ENCODE data around the gene ULK4.
"Not testable (repeated sequence)": the region's sequence is repeated elsewhere in the genome, so short reads cannot be mapped to it uniquely, and the experiment has no call there.

ULK4 gene

DNA sequence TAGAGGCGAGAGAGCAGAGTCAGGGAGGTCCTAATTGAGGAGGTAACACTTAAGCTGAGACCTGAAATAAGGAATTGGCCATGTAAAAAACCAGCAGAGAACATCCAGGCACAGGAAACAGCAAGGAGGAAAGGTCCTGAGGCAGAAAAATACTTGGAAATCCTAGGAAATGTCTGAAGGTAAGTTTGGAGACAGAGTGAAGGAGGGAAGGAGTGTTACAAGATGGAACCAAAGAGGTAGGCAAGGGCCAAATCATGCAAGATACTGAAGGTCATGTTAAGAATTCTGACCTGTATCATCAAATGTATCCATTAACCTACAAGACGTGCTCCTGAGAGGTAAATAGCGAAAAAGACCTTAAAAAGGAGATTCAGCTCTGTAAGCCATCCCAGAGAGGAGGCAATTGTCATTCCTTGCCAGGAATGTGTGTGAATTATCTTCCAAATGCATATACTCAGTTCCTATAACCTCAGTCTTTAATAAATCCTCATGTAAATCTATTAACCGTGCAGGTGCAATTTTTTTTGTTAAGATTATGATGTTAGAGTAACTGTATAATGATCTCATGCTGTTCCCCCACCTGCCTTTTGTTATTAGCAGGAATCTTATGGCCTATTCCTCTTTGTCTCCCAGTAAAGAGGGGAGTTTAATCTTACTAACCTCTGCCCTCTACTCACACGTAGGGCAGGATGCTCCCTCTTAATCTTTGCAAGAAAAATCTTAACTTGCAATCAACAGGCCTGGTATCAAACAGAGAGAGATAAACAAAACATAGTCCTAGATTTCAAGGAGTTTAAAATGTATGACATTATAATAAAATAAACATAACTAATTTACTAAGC, 166.9 kb downstream of the ULK4 start:
- Histone ChIP-seq H3K27me3 (ENCODE audit: control insufficient read depth in 5 of 5, insufficient read depth in 4 of 5, low read length in 5 of 5) (no peaks in the 10 kb centered on the region), H3K4me3 (ENCODE audit: low read depth in 1 of 5, low read length in 5 of 5) (no peak overlapping the region), H3K4me1 (ENCODE audit: control insufficient read depth in 5 of 5, insufficient read depth in 5 of 5, low read length in 5 of 5) (no peaks in the 10 kb centered on the region), H3K9me3 (ENCODE audit: control insufficient read depth in 5 of 5, low read length in 5 of 5) (no peaks in the 10 kb centered on the region), H3K9ac (ENCODE audit: low read length in 5 of 5) (no peak overlapping the region), H3K36me3 (ENCODE audit: control insufficient read depth in 5 of 5, insufficient read depth in 5 of 5, low read length in 5 of 5) (peaks cover 0 to 4% (median 0%) of the 10 kb centered on the region in 5 donors), H3K27ac (ENCODE audit: low read depth, low read length) (no peak overlapping the region)

GRCh38 chr3:41792806-41793205, 169.1 kb downstream of the ULK4 start:
- H3K27me3 ChIP-seq (ENCODE audit: control insufficient read depth in 5 of 5, insufficient read depth in 4 of 5, low read length in 5 of 5) = no peaks in the 10 kb centered on the region
- no peak overlapping the region for H3K27ac ChIP-seq (ENCODE audit: low read depth, low read length)
- H3K9me3 ChIP-seq (ENCODE audit: control insufficient read depth in 5 of 5, low read length in 5 of 5) = no peaks in the 10 kb centered on the region
- peaks cover 0 to 12% (median 6%) of the 10 kb centered on the region in 5 donors for H3K4me1 ChIP-seq (ENCODE audit: control insufficient read depth in 5 of 5, insufficient read depth in 5 of 5, low read length in 5 of 5)
- H3K36me3 ChIP-seq (ENCODE audit: control insufficient read depth in 5 of 5, insufficient read depth in 5 of 5, low read length in 5 of 5) = peaks cover 0 to 4% (median 0%) of the 10 kb centered on the region in 5 donors
- no peak overlapping the region for H3K4me3 ChIP-seq (ENCODE audit: low read depth in 1 of 5, low read length in 5 of 5)
- no peak overlapping the region for H3K9ac ChIP-seq (ENCODE audit: low read length in 5 of 5)

DNA sequence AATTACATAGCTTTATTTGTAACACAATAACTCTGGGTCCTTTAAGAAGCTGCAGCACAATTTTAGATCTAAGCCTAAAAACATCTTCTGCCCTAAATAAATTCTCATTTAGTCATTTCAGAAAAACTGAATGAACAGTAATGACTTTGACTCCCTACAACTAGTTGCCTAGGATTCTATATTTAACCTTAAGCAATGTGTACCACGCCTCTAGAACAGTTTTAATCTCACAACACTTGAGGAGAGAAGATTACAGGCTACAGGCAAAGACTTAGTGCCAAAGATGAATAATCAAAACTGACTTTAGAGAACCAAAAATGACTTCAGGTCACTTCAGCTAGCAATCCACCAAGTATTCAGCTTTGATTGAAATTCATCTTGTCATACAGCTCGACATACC, 192.8 kb downstream of the ULK4 start:
- H3K4me1 ChIP-seq (ENCODE audit: control insufficient read depth in 5 of 5, insufficient read depth in 5 of 5, low read length in 5 of 5) = no peaks in the 10 kb centered on the region
- H3K27me3 ChIP-seq (ENCODE audit: control insufficient read depth in 5 of 5, insufficient read depth in 4 of 5, low read length in 5 of 5) = no peaks in the 10 kb centered on the region
- no peaks in the 10 kb centered on the region for H3K9me3 ChIP-seq (ENCODE audit: control insufficient read depth in 5 of 5, low read length in 5 of 5)
- H3K4me3 ChIP-seq (ENCODE audit: low read depth in 1 of 5, low read length in 5 of 5) = no peak overlapping the region
- no peak overlapping the region for H3K27ac ChIP-seq (ENCODE audit: low read depth, low read length)
- no peaks in the 10 kb centered on the region for H3K36me3 ChIP-seq (ENCODE audit: control insufficient read depth in 5 of 5, insufficient read depth in 5 of 5, low read length in 5 of 5)
- no peak overlapping the region for H3K9ac ChIP-seq (ENCODE audit: low read length in 5 of 5)

GRCh38 chr3:41768363-41768762, 193.5 kb downstream of the ULK4 start:
- Histone ChIP-seq H3K4me3 (ENCODE audit: low read depth in 1 of 5, low read length in 5 of 5) (no peak overlapping the region), H3K9ac (ENCODE audit: low read length in 5 of 5) (no peak overlapping the region), H3K36me3 (ENCODE audit: control insufficient read depth in 5 of 5, insufficient read depth in 5 of 5, low read length in 5 of 5) (no peaks in the 10 kb centered on the region), H3K27me3 (ENCODE audit: control insufficient read depth in 5 of 5, insufficient read depth in 4 of 5, low read length in 5 of 5) (no peaks in the 10 kb centered on the region), H3K9me3 (ENCODE audit: control insufficient read depth in 5 of 5, low read length in 5 of 5) (no peaks in the 10 kb centered on the region), H3K4me1 (ENCODE audit: control insufficient read depth in 5 of 5, insufficient read depth in 5 of 5, low read length in 5 of 5) (no peaks in the 10 kb centered on the region), H3K27ac (ENCODE audit: low read depth, low read length) (no peak overlapping the region)

DNA sequence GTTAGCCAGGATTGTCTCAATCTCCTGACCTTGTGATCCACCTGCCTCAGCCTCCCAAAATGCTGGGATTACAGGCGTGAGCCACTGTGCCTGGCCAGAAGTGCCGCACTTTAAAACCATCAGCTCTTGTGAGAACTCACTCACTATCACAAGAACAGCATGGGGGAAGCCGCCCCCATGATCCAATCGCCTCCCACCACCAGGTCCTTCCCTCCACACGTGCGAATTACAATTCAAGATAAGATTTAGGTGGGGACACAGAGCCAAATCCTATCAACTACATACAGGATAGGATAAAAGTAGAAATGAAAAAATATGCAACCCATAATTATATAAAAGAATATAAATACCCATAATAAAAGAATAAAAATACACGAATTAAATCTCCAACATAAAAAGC, 199.0 kb downstream of the ULK4 start:
- not testable (repeated sequence) for H3K9ac ChIP-seq (ENCODE audit: low read length in 5 of 5); H3K36me3 ChIP-seq (ENCODE audit: control insufficient read depth in 5 of 5, insufficient read depth in 5 of 5, low read length in 5 of 5); H3K4me1 ChIP-seq (ENCODE audit: control insufficient read depth in 5 of 5, insufficient read depth in 5 of 5, low read length in 5 of 5); H3K9me3 ChIP-seq (ENCODE audit: control insufficient read depth in 5 of 5, low read length in 5 of 5); H3K4me3 ChIP-seq (ENCODE audit: low read depth in 1 of 5, low read length in 5 of 5); H3K27ac ChIP-seq (ENCODE audit: low read depth, low read length); H3K27me3 ChIP-seq (ENCODE audit: control insufficient read depth in 5 of 5, insufficient read depth in 4 of 5, low read length in 5 of 5)

DNA sequence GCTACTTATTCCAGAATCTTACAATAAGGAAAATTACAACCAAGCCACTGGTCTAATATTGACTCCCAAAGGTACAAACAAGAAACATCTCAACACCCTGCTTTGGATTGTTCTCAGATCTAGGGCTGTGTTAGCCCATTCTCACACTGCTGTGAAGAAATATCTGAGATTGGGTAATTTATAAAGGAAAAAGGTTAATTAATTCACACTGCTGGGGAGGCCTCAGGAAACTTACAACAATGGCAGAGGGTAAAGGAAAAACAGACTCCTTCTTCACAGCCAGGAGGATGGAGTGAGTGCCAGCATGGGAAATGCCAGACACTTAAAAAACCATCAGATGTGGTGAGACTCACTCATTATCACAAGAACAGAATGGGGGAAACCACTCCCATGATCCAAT, 208.3 kb downstream of the ULK4 start:
- Histone ChIP-seq H3K27ac (ENCODE audit: low read depth, low read length) (no peak overlapping the region), H3K9ac (ENCODE audit: low read length in 5 of 5) (no peak overlapping the region)

GRCh38 chr3:41751597-41751996, 210.3 kb downstream of the ULK4 start:
- Histone ChIP-seq H3K9ac (ENCODE audit: low read length in 5 of 5) (no peak overlapping the region), H3K27me3 (ENCODE audit: control insufficient read depth in 5 of 5, insufficient read depth in 4 of 5, low read length in 5 of 5) (no peaks in the 10 kb centered on the region), H3K9me3 (ENCODE audit: control insufficient read depth in 5 of 5, low read length in 5 of 5) (no peaks in the 10 kb centered on the region), H3K4me1 (ENCODE audit: control insufficient read depth in 5 of 5, insufficient read depth in 5 of 5, low read length in 5 of 5) (no peaks in the 10 kb centered on the region), H3K27ac (ENCODE audit: low read depth, low read length) (no peak overlapping the region), H3K36me3 (ENCODE audit: control insufficient read depth in 5 of 5, insufficient read depth in 5 of 5, low read length in 5 of 5) (peaks cover 0 to 4% (median 0%) of the 10 kb centered on the region in 5 donors), H3K4me3 (ENCODE audit: low read depth in 1 of 5, low read length in 5 of 5) (no peak overlapping the region)

More for the DNA sequence above, 208.3 kb downstream of the ULK4 start:
- Histone ChIP-seq H3K9me3 (ENCODE audit: control insufficient read depth in 5 of 5, low read length in 5 of 5) (no peaks in the 10 kb centered on the region), H3K4me1 (ENCODE audit: control insufficient read depth in 5 of 5, insufficient read depth in 5 of 5, low read length in 5 of 5) (no peaks in the 10 kb centered on the region), H3K4me3 (ENCODE audit: low read depth in 1 of 5, low read length in 5 of 5) (no peak overlapping the region), H3K36me3 (ENCODE audit: control insufficient read depth in 5 of 5, insufficient read depth in 5 of 5, low read length in 5 of 5) (peaks cover 0 to 4% (median 0%) of the 10 kb centered on the region in 5 donors), H3K27me3 (ENCODE audit: control insufficient read depth in 5 of 5, insufficient read depth in 4 of 5, low read length in 5 of 5) (no peaks in the 10 kb centered on the region)

DNA sequence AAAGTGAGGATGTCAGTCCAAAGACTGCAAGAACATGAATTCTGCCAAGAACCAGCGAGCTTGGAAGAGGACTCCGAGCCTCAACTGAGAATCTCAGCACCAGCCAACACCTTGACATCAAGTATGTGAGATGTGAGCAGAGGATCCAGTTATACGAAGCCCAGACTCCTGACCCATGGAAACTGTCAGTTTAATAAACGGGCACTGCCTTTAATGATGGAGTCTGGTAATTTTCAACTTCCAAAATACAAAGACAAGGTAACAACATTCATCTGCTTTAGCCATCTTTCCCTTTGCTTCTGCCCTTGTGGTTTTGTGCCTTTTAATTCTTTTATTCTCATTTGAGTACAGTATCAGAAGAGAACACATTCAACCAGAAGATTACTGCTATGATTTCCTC, 211.9 kb downstream of the ULK4 start:
- H3K36me3 ChIP-seq (ENCODE audit: control insufficient read depth in 5 of 5, insufficient read depth in 5 of 5, low read length in 5 of 5) = peaks cover 0 to 4% (median 0%) of the 10 kb centered on the region in 5 donors
- no peaks in the 10 kb centered on the region for H3K4me1 ChIP-seq (ENCODE audit: control insufficient read depth in 5 of 5, insufficient read depth in 5 of 5, low read length in 5 of 5)
- no peaks in the 10 kb centered on the region for H3K27me3 ChIP-seq (ENCODE audit: control insufficient read depth in 5 of 5, insufficient read depth in 4 of 5, low read length in 5 of 5)
- H3K9ac ChIP-seq (ENCODE audit: low read length in 5 of 5) = no peak overlapping the region
- H3K4me3 ChIP-seq (ENCODE audit: low read depth in 1 of 5, low read length in 5 of 5) = no peak overlapping the region
- H3K9me3 ChIP-seq (ENCODE audit: control insufficient read depth in 5 of 5, low read length in 5 of 5) = no peaks in the 10 kb centered on the region
- no peak overlapping the region for H3K27ac ChIP-seq (ENCODE audit: low read depth, low read length)

GRCh38 chr3:41746215-41746614, 215.7 kb downstream of the ULK4 start:
- Histone ChIP-seq H3K27ac (ENCODE audit: low read depth, low read length) (no peak overlapping the region), H3K36me3 (ENCODE audit: control insufficient read depth in 5 of 5, insufficient read depth in 5 of 5, low read length in 5 of 5) (peaks cover 0 to under 1% (median 0%) of the 10 kb centered on the region in 5 donors), H3K27me3 (ENCODE audit: control insufficient read depth in 5 of 5, insufficient read depth in 4 of 5, low read length in 5 of 5) (no peaks in the 10 kb centered on the region), H3K9me3 (ENCODE audit: control insufficient read depth in 5 of 5, low read length in 5 of 5) (no peaks in the 10 kb centered on the region), H3K4me1 (ENCODE audit: control insufficient read depth in 5 of 5, insufficient read depth in 5 of 5, low read length in 5 of 5) (no peaks in the 10 kb centered on the region), H3K9ac (ENCODE audit: low read length in 5 of 5) (no peak overlapping the region), H3K4me3 (ENCODE audit: low read depth in 1 of 5, low read length in 5 of 5) (no peak overlapping the region)

GRCh38 chr3:41742121-41742520, 219.8 kb downstream of the ULK4 start:
- Histone ChIP-seq H3K36me3 (ENCODE audit: control insufficient read depth in 5 of 5, insufficient read depth in 5 of 5, low read length in 5 of 5) (peaks cover 0 to 4% (median 0%) of the 10 kb centered on the region in 5 donors), H3K4me3 (ENCODE audit: low read depth in 1 of 5, low read length in 5 of 5) (no peak overlapping the region), H3K9me3 (ENCODE audit: control insufficient read depth in 5 of 5, low read length in 5 of 5) (no peaks in the 10 kb centered on the region), H3K27ac (ENCODE audit: low read depth, low read length) (no peak overlapping the region), H3K9ac (ENCODE audit: low read length in 5 of 5) (no peak overlapping the region), H3K4me1 (ENCODE audit: control insufficient read depth in 5 of 5, insufficient read depth in 5 of 5, low read length in 5 of 5) (no peaks in the 10 kb centered on the region), H3K27me3 (ENCODE audit: control insufficient read depth in 5 of 5, insufficient read depth in 4 of 5, low read length in 5 of 5) (no peaks in the 10 kb centered on the region)
